Measurements from ENCODE around the gene LAIR2.

GRCh38 chr19:54480051-54480450 is 22.6 kb upstream of the LAIR2 start:
- no peak for TF ChIP-seq CTCF (conservative IDR thresholded peaks at IDR 0.05 in 1 of 2, IDR thresholded peaks at IDR 0.05 in 1 of 2; ENCODE audit: low read depth in 1 of 2, low read length in 2 of 2)
- no peak for TF ChIP-seq EZH2 (IDR thresholded peaks at IDR 0.05; ENCODE audit: low read length, missing control alignments)
